Amniotic epithelial cell (primary cell): Measurements from ENCODE around the gene PRAMEF25.
"Not testable (repeated sequence)": the region's sequence is repeated elsewhere in the genome, so short reads cannot be mapped to it uniquely, and the experiment has no call there.

Experiments used
- DNase-seq: peaks from one replicate; pipeline ENCODE4 v3.0.0-alpha.2; 2010; ENCODE audit warnings: low read depth

PRAMEF25 gene

DNA sequence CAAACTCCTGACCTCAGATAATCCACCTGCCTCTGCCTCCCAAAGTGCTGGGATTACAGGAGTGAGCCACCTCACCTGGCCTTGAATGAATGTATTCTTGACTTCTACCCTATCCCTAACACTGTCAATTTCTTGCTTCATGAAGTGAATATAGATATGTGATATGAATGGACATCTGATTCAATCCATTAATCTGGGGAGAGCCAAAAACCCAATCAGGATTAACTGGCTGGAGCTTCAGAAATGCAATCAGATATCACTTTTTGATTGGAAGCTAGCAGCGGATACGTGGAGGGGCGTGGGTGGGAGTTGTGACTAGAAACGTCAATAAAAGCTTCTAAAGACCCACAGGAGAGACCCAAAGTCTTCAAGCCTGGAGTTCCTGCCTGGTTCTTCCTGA lies at the start of gene PRAMEF25:
Gene PRAMEF25 (plus strand): TSS at position 301 of the 400 bp plus-strand sequence. CDS start 2,920 bp downstream, outside the sequence.
- DNase-seq: not testable (repeated sequence)

DNA sequence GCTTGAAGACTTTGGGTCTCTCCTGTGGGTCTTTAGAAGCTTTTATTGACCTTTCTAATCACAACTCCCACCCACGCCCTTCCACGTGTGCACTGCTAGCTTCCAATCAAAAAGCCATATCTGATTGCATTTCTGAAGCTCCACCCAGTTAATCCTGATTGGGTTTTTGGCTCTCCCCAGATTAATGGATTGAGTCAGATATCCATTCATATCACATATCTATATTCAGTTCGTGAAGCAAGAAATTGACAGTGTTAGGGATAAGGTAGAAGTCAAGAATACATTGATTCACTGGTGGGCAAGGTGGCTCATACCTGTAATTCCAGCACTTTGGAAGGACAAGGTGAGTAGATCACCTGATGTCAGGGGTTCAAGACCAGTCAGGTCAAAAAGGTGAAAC lies 14.1 kb upstream of the PRAMEF25 start, which contains the start of gene PRAMEF27:
Gene PRAMEF27 (minus strand): TSS at position 101 of the 400 bp plus-strand sequence. CDS start 2,916 bp downstream, outside the sequence.
- DNase-seq: not testable (repeated sequence)

DNA sequence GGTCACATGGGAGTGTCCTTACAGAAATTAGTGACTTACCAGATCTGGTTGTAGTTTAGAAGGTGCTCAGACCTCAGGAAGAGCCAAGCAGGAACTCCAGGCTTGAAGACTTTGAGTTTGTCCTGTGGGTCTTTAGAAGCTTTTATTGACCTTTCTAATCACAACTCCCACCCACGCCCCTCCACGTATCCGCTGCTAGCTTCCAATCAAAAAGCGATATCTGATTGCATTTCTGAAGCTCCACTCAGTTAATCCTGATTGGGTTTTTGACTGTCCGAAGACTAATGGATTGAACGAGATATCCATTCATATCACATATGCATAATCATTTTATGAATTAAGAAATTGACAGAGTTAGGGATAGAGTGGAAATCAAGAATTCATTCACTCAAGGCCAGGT lies 46.2 kb downstream of the PRAMEF25 start, which contains the start of gene HNRNPCL2:
Gene HNRNPCL2 (minus strand): TSS at position 101 of the 400 bp plus-strand sequence. CDS start 454 bp downstream, outside the sequence.
- DNase-seq: not testable (repeated sequence)
